GM12801 (cell line): ENCODE measurements around the gene EBLN2.

ENCODE experiments used
- TF ChIP-seq, protein P1 (sequence below): IDR thresholded peaks from one replicate; pipeline ENCODE4 v1.5.1; 2011; ENCODE audit warnings: control low read depth; ENCODE audit not compliant: insufficient read length; ENCODE audit errors: extremely low read depth

Gene EBLN2

DNA sequence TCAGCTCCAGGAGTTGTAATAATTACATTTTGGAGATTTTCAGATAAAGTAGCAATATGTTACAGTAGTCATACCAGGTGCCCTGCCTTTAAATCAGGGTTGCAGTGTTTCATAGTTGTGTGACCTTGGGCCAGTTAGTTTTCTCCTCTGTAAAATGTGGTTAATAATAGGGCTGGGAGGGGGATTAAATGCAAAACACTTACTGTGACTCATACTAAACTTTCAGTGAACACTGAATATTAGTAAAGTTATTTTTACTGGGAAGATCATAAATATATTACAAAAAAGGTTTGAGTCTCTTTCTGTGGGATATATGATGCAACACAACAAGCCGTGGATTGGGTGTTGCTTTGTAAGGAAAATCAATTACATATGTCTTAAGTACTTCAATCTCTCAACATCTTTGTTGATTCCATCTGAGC is 1.1 kb upstream of the EBLN2 start:
- TF ChIP-seq, protein P1, sequence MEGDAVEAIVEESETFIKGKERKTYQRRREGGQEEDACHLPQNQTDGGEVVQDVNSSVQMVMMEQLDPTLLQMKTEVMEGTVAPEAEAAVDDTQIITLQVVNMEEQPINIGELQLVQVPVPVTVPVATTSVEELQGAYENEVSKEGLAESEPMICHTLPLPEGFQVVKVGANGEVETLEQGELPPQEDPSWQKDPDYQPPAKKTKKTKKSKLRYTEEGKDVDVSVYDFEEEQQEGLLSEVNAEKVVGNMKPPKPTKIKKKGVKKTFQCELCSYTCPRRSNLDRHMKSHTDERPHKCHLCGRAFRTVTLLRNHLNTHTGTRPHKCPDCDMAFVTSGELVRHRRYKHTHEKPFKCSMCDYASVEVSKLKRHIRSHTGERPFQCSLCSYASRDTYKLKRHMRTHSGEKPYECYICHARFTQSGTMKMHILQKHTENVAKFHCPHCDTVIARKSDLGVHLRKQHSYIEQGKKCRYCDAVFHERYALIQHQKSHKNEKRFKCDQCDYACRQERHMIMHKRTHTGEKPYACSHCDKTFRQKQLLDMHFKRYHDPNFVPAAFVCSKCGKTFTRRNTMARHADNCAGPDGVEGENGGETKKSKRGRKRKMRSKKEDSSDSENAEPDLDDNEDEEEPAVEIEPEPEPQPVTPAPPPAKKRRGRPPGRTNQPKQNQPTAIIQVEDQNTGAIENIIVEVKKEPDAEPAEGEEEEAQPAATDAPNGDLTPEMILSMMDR: no peak

DNA sequence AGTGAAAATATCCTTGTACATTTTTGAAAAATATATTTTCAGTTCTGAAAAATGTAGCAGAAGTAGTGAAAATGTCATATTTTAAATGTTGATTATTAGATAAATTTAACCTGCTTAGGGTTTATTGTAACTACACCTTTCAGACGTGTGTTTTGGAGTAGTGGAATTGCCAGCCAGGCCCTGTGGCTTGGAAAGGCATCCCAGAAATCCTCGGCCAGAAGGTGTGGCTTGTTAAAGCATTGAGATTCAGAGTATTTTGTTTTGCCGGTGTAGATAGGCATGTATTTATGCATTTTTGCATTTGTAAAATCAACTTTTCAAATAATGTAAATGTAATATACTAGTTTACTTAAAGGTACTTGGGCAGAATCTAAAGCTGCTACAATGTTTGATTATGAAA is 7.0 kb downstream of the EBLN2 start:
- TF ChIP-seq, protein P1: no peak

DNA sequence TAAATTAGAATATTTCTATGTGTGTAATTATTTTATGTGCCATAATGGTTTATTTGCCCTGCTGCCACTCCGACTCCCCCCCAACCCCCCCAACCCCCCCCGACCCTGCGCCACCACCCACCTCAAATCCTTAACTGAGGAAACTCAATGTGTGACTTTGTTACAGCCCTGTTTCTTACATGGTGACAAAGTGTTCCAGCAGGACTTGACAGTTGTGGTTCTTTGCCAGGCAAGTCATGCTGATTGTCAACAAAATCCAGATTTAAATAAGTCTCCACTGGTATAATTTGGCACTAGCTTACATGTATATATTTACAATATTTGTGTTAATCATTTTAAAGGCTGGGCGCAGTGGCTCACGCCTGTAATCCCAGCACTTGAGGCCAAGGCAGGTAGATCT is 7.7 kb downstream of the EBLN2 start:
- TF ChIP-seq, protein P1: no peak

DNA sequence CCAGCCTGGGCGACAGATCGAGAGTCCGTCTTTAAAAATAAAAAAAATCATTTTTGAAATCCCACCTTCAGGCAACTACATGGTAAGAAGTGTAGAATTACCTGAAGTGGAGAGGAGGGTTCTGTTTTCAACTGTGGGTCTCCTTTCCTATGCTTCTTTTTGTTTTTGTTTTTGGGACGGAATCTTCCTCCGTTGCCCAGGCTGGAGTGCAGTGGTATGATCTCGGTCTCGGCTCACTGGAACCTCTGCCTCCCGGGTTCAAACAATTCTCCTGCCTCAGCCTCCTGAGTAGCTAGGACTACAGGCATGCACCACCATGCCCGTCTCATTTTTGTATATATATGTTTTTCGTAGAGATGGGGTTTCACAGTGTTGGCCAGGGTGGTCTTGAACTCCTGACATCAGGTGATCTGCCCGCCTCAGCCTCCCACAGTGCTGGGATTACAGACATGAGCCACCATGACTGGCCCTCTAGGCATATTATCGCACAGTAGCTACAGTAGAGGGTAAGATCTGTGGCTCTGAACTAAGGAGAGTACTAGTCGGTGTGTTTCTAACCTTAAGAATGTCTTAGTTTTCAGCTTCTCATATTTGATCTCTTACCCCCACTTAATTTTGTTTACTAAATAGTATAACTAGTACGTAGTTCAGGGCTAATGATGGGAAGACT is 8.5 kb downstream of the EBLN2 start:
- TF ChIP-seq, protein P1: no peak

DNA sequence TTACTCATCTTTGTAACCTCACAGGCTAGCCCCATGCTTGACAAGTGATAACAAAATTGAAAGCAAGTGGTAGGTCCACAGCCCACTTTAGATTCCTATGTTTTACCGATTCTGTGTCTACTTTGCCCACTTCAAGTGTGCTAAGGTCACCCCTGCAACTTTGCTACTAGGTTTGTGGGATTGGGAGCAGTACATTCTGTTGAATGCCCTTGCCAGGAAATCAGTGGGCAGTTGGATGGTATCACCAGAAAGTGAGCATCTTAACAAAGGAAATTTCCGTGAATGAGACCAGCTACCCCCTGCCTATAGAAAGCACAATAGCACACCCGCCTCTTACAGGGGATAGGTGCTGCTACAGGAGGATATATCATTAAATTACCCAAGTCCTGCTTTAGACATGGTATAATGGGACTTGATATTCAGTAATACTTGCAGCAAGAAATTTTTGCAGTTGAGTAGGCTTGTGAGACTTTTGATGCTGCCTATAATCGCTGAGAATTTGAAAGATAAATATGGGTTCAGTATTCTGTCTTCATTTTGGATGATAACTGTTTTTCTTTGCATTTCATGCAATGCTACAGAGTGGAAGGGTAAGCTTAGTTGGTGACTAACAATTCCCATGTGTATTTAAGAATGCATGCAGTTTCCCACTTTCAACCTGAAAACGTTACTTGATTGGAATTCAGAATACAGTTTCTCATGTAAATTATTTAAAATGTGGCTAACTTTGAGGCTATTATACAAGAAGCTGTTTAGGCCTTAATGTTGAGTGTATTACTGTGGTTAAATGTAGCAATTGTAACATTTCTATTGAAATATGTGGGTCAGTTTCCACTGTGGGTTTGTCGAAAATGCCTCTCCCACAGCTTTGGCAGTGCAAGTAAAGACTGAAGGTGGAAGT is 9.5 kb downstream of the EBLN2 start:
- TF ChIP-seq, protein P1: no peak

DNA sequence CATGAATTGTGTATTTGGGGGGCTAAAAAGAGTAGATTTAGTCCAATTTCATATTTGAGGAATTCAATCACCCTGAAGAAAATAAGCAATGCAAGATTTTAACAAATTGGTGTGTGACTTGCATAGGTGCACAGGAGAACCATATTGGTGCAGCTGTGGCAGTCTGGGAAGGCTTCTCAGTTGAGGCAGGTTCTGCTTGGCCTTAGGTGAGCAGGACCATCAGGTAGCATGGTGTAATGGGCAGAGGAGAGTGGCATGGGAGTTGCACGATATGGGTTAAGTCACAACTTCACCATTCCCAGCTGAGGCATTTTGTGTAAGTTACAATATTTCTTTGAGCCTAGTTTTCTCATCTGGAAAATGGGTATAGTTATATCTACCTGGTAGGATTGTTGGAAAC is 10.5 kb downstream of the EBLN2 start:
- TF ChIP-seq, protein P1: no peak

DNA sequence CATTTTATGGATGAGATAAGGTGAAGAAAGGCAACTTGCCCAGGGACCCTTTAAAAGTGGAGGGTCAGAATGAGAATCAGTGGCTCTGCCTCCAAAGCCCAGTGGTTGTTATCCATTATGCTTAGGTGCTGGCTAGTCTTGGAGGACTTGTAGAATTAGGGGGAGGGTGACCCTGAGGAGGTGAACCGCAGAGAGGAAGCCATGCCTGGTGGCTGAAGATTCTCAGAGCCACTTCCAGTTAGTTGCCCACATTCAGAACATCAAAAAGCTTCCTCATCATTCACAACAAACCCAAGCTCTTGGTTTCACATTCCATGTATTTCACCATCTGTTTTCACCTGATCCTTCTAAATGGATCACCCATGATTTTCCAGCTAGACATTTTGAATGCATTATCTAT is 11.2 kb downstream of the EBLN2 start:
- TF ChIP-seq, protein P1: no peak
